GM10248 (cell line): Measurements from ENCODE around the gene C11orf98.
A peak's percentile ranks its signal among the peaks of the same experiment; 100 is the strongest.
"Not testable (repeated sequence)": the region's sequence is repeated elsewhere in the genome, so short reads cannot be mapped to it uniquely, and the experiment has no call there.

Experiments used
- CTCF ChIA-PET: fragments of 300-600 bp; sonication (Branson Sonifier 250); formaldehyde crosslinking; extraction: SDS; loops from one replicate; lab custom pipeline; 2021; ENCODE audit warnings: antibody characterized with exemption; lab: Yijun Ruan, JAX
- POLR2A ChIA-PET: fragments of 350-650 bp; sonication (Branson Sonifier 250); formaldehyde crosslinking; extraction: SDS; loops from one replicate; lab custom pipeline; 2020; ENCODE audit warnings: antibody characterized with exemption; lab: Yijun Ruan, JAX
- DNase-seq: peaks from one replicate; pipeline ENCODE4 v3.0.0; 2012; ENCODE audit errors: extremely low spot score
- TF ChIP-seq, protein P1 (sequence below): IDR thresholded peaks from 2 replicates; pipeline ENCODE4 v1.5.1; 2012; ENCODE audit warnings: mild to moderate bottlenecking, low read depth; ENCODE audit errors: extremely low read depth, missing control alignments, control extremely low read depth

C11orf98 gene

DNA sequence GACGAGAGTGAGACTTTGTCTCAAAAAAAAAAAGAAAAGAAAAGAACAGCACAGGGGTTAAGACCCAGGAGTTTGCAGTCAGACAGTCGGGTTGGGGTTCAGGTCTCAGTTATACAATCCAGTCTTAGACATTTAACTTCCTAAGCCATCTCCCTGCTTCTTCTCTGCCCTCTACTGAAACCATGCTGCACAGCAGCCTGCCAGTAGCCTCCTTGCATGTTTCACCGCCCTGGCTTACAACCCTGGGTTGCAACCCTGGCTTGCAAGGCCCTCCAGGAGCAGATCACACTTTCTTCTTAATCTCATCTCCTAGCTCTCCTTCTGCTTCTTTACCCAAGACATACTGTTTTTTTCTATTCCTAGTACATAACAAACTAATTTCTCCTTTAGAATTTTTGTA lies 37.3 kb downstream of the C11orf98 start:
- TF ChIP-seq, protein P1, sequence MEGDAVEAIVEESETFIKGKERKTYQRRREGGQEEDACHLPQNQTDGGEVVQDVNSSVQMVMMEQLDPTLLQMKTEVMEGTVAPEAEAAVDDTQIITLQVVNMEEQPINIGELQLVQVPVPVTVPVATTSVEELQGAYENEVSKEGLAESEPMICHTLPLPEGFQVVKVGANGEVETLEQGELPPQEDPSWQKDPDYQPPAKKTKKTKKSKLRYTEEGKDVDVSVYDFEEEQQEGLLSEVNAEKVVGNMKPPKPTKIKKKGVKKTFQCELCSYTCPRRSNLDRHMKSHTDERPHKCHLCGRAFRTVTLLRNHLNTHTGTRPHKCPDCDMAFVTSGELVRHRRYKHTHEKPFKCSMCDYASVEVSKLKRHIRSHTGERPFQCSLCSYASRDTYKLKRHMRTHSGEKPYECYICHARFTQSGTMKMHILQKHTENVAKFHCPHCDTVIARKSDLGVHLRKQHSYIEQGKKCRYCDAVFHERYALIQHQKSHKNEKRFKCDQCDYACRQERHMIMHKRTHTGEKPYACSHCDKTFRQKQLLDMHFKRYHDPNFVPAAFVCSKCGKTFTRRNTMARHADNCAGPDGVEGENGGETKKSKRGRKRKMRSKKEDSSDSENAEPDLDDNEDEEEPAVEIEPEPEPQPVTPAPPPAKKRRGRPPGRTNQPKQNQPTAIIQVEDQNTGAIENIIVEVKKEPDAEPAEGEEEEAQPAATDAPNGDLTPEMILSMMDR, result no peak
- no peak for DNase-seq
- POLR2A ChIA-PET, result no interaction called here
- CTCF ChIA-PET, result interaction anchor here (1.0 to 2.2 kb wide), 3 partner anchors 16 to 142 kb away, joined by 3 to 6 read pairs (median 4); partner anchors contain the start of gene EML3

- TF ChIP-seq, protein P1, result no peak
- ChIA-PET CTCF (interaction anchor here (0.8 to 4.9 kb wide), 15 partner anchors 10 to 198 kb away, joined by 3 to 43 read pairs (median 3); partner anchors contain the start of genes C11orf98, CSKMT, EML3 and INTS5), POLR2A (interaction anchor here (0.8 to 2.5 kb wide), 8 partner anchors 21 to 219 kb away, joined by 3 to 23 read pairs (median 4); partner anchors contain the start of genes C11orf98, CSKMT, INTS5 and MTA2)
- DNase-seq, result no peak
These were observed 42.4 kb downstream of the C11orf98 start for GRCh38 chr11:62622476-62623089.

DNA sequence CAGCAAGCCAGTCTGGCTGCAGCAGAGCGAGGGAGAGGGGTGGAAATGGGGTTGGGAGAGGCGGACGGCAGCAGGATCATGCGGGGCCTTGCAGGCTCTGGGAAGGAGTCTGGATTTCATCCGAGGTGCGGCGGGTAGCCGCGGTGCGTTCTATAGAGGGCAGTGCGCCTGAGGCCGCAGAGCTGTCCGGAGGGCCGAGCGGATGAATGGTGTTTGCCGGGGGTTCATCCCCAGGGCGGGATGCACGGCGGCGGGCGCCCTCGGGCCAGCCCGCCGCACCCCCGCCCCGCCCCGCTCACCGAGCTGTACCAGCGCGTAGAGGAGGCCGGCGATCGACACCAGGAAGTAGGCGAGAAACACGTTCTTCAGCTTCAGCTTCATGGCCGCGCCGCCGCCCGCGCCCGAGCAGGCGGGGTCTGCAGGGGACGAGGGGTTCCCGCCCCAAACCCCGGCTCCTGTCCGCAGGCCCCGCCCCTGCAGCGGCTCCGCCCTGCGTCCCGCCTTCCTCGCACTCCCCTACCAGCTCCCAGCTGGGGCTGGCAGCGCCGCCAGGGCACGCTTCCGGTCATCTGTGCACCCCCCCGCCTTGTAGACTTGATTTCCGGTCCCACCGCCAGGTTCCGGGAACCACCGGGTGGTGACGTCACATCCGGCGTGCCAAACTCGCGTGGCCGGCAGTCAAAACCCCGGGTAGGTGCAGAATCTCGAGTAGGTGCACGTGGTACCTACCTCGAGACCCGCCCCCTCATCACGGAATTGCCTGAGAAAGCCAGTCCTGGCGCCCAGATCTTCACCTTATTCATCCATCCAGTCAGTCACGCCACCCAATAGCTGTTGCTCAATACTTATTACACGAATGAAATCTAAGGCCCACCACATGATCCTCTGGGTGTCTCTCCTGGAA lies 43.2 kb downstream of the C11orf98 start, which contains the start of gene B3GAT3:
Gene B3GAT3, minus strand, starts transcription at position 420 of the 904 bp plus-strand sequence. Its CDS starts 39 bp downstream, at position 381.
- TF ChIP-seq, protein P1, result no peak
- peak; percentile 98 for DNase-seq
- POLR2A ChIA-PET, result interaction anchor here (0.7 to 2.5 kb wide), 8 partner anchors 20 to 219 kb away, joined by 3 to 23 read pairs (median 4); partner anchors contain the start of genes C11orf98, CSKMT, INTS5 and MTA2
- CTCF ChIA-PET, result interaction anchor here (0.8 to 4.9 kb wide), 18 partner anchors 8 to 197 kb away, joined by 3 to 43 read pairs (median 4); partner anchors contain the start of genes C11orf98, CSKMT, EML3 and GANAB

- POLR2A ChIA-PET, result interaction anchor here (0.6 to 1.4 kb wide), 5 partner anchors 20 to 220 kb away, joined by 3 to 14 read pairs (median 4); partner anchors contain the start of gene TUT1
- CTCF ChIA-PET, result interaction anchor here (0.8 to 4.9 kb wide), 10 partner anchors 9 to 197 kb away, joined by 3 to 43 read pairs (median 4); partner anchors contain the start of genes C11orf98, CSKMT, EML3 and MTA2
- no peak for DNase-seq
- TF ChIP-seq, protein P1, result no peak
These were observed 43.9 kb downstream of the C11orf98 start for GRCh38 chr11:62621027-62621566.

GRCh38 chr11:62616957-62617356 lies 48.1 kb downstream of the C11orf98 start:
- POLR2A ChIA-PET, CTCF ChIA-PET, DNase-seq: not testable (repeated sequence)

DNA sequence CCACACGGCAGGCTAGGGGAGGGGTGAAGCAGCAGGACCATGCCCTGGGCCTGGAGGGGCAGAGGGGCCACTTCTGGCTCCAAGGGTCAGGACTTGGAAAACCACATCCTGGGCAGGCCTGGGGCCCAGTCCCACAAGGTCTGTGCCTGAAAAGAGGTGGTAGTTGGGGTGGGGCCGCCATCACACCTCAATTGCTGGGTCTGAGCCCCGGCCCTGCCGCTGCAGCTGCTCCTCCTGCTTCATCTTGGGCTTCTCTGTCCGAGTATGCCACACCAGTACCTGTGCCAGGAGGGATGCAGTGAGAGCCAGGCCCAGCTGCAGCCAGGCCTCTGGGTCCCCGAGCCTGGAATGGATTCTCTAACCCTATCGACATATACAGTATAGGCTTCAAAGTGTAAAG lies 49.5 kb downstream of the C11orf98 start:
- CTCF ChIA-PET, result no interaction called here

More for the DNA sequence above, 49.5 kb downstream of the C11orf98 start:
- POLR2A ChIA-PET, result no interaction called here
- TF ChIP-seq, protein P1, result no peak
- no peak for DNase-seq
